H1 (cell line): ENCODE measurements around the gene C9orf43. TPM values are rescaled to one million over a fixed set of nuclear protein-coding genes. Genes with fewer than 3 reads are reported as not detected.

ENCODE experiments used
- CTCF ChIA-PET: fragments of 300-600 bp; sonication (Branson Sonifier 250); formaldehyde crosslinking; loops from one replicate; lab custom pipeline; 2021; ENCODE audit not compliant: partially characterized antibody; lab: Charles Lee
- POLR2A ChIA-PET: fragments of 300-600 bp; sonication (Branson Sonifier 250); formaldehyde crosslinking; loops from one replicate; lab custom pipeline; 2021; ENCODE audit warnings: inconsistent platforms; ENCODE audit not compliant: partially characterized antibody; lab: Charles Lee
- DNase-seq, 2 experiments: peaks; one replicate each; pipeline versions ENCODE4 v3.0.0 to v3.0.0-alpha.2; 2010 to 2022; ENCODE audit warnings: low spot score in 2 of 2, low read depth in 1 of 2, mixed read lengths in 1 of 2
- FAIRE-seq: peaks from 2 replicates; lab custom pipeline; 2011; peaks lifted over from hg19 to GRCh38; lab: Jason Lieb, UNC
- H2AFZ ChIP-seq: 2 replicates; pipeline ENCODE4 v1.8.1; 2012; ENCODE audit warnings: low read length, inconsistent platforms
- H2AK5ac ChIP-seq: 2 replicates; pipeline ENCODE4 v1.6.1; 2013; ENCODE audit warnings: low read depth, low read length
- H2BK120ac ChIP-seq: replicated peaks from 2 replicates; pipeline ENCODE3; 2013; ENCODE audit warnings: low read depth, low read length, inconsistent platforms
- H2BK12ac ChIP-seq: 2 replicates; pipeline ENCODE4 v1.6.1; 2013; ENCODE audit warnings: low read depth, low read length
- H2BK15ac ChIP-seq: 2 replicates; pipeline ENCODE4 v1.6.1; 2013; ENCODE audit warnings: low read length
- H2BK20ac ChIP-seq: 2 replicates; pipeline ENCODE4 v1.6.1; 2013; ENCODE audit warnings: low read length
- H2BK5ac ChIP-seq: 2 replicates; pipeline ENCODE4 v1.6.1; 2013; ENCODE audit warnings: low read depth, low read length
- H3K14ac ChIP-seq: 2 replicates; pipeline ENCODE4 v1.6.1; 2013; ENCODE audit warnings: inconsistent platforms; ENCODE audit not compliant: insufficient read length
- H3K18ac ChIP-seq: 2 replicates; pipeline ENCODE4 v1.6.1; 2013; ENCODE audit warnings: low read length; ENCODE audit errors: extremely low read depth
- H3K23ac ChIP-seq: 2 replicates; pipeline ENCODE4 v1.6.1; 2013; ENCODE audit warnings: inconsistent platforms; ENCODE audit not compliant: insufficient read length
- H3K23me2 ChIP-seq: 2 replicates; pipeline ENCODE4 v1.6.1; 2013; ENCODE audit warnings: low read depth, low read length
- H3K27ac ChIP-seq: 2 replicates; pipeline ENCODE4 v1.6.1; 2011; ENCODE audit warnings: low read depth, low read length, inconsistent platforms
- H3K27me3 ChIP-seq, 4 experiments: replicated peaks in 1 of 4; 1 replicate in 1 of 4; 2 replicates in 3 of 4; pipeline versions ENCODE4 v1.6.1 to v1.8.1; 2011 to 2013; ENCODE audit warnings: low read length in 3 of 4, mild to moderate bottlenecking in 3 of 4, inconsistent platforms in 2 of 4, mixed read lengths in 2 of 4, moderate library complexity in 1 of 4; ENCODE audit not compliant: control insufficient read depth in 3 of 4, insufficient read depth in 3 of 4; ENCODE audit errors: extremely low read depth in 1 of 4
- H3K36me3 ChIP-seq, 4 experiments: 2 replicates each; pipeline versions ENCODE4 v1.6.1 to v1.8.1; 2011 to 2013; ENCODE audit warnings: mild to moderate bottlenecking in 4 of 4, low read length in 3 of 4, moderate library complexity in 2 of 4, control low read depth in 1 of 4, inconsistent platforms in 1 of 4; ENCODE audit not compliant: insufficient read depth in 4 of 4, control insufficient read depth in 2 of 4
- H3K4ac ChIP-seq: replicated peaks from 2 replicates; pipeline ENCODE3; 2013; ENCODE audit warnings: low read length, low read depth, mixed read lengths, inconsistent platforms; ENCODE audit not compliant: insufficient read length
- H3K4me1 ChIP-seq, 4 experiments: replicated peaks in 1 of 4; 1 replicate in 1 of 4; 2 replicates in 3 of 4; pipeline versions ENCODE4 v1.6.1 to v1.8.1; 2011 to 2013; ENCODE audit warnings: low read length in 3 of 4, inconsistent platforms in 2 of 4, mixed read lengths in 1 of 4; ENCODE audit not compliant: insufficient read depth in 4 of 4, control insufficient read depth in 3 of 4
- H3K4me2 ChIP-seq, 2 experiments: 2 replicates each; pipeline versions ENCODE4 v1.6.1 to v1.8.1; 2011 to 2013; ENCODE audit warnings: low read depth in 2 of 2, low read length in 2 of 2, control low read depth in 1 of 2, inconsistent platforms in 1 of 2, mild to moderate bottlenecking in 1 of 2; ENCODE audit not compliant: insufficient read depth in 1 of 2
- H3K4me3 ChIP-seq, 4 experiments: fragments of 200-600, 300-600 bp in 1 of 4; sonication (generic), shearing (Covaris generic), sonication (Bioruptor Twin) in 1 of 4; 2 replicates each; pipeline versions ENCODE4 v1.5.1 to v1.8.1; 2011 to 2016; ENCODE audit warnings: low read length in 4 of 4, low read depth in 3 of 4, control low read depth in 2 of 4, inconsistent platforms in 2 of 4, mild to moderate bottlenecking in 2 of 4, mixed read lengths in 1 of 4, moderate library complexity in 1 of 4; ENCODE audit not compliant: insufficient read depth in 2 of 4; ENCODE audit errors: extremely low read depth in 1 of 4
- H3K56ac ChIP-seq: replicated peaks from 2 replicates; pipeline ENCODE3; 2013; ENCODE audit warnings: low read depth, mild to moderate bottlenecking, mixed read lengths, low read length, inconsistent platforms; ENCODE audit not compliant: insufficient read length
- H3K79me1 ChIP-seq: 2 replicates; pipeline ENCODE4 v1.6.1; 2013; ENCODE audit warnings: low read depth, low read length, control low read depth
- H3K79me2 ChIP-seq, 2 experiments: 2 replicates each; pipeline versions ENCODE4 v1.6.1 to v1.8.1; 2012 to 2013; ENCODE audit warnings: low read length in 2 of 2, mild to moderate bottlenecking in 2 of 2, inconsistent platforms in 1 of 2; ENCODE audit not compliant: insufficient read depth in 2 of 2, control insufficient read depth in 1 of 2
- H3K9ac ChIP-seq, 4 experiments: replicated peaks in 1 of 4; 1 replicate in 1 of 4; 2 replicates in 3 of 4; pipeline versions ENCODE4 v1.6.1 to v1.8.1; 2011 to 2013; ENCODE audit warnings: low read depth in 3 of 4, low read length in 3 of 4, control low read depth in 2 of 4, mild to moderate bottlenecking in 2 of 4, moderate library complexity in 2 of 4, inconsistent platforms in 1 of 4; ENCODE audit errors: extremely low read depth in 1 of 4
- H3K9me3 ChIP-seq, 2 experiments: 2 replicates each; pipeline versions ENCODE4 v1.6.1 to v1.8.1; 2012 to 2013; ENCODE audit warnings: mild to moderate bottlenecking in 2 of 2, moderate library complexity in 2 of 2, control low read depth in 1 of 2, inconsistent platforms in 1 of 2, low read depth in 1 of 2, low read length in 1 of 2, mixed read lengths in 1 of 2; ENCODE audit not compliant: insufficient read depth in 2 of 2
- H4K20me1 ChIP-seq, 2 experiments: replicated peaks in 1 of 2; 2 replicates each; pipeline versions ENCODE3 to v1.8.1; 2011 to 2013; ENCODE audit warnings: inconsistent platforms in 2 of 2, low read length in 2 of 2, mild to moderate bottlenecking in 1 of 2; ENCODE audit not compliant: insufficient read depth in 2 of 2, control insufficient read depth in 1 of 2
- H4K5ac ChIP-seq: 2 replicates; pipeline ENCODE4 v1.6.1; 2013; ENCODE audit warnings: low read length, low read depth, mixed read lengths, inconsistent platforms; ENCODE audit not compliant: insufficient read length
- H4K8ac ChIP-seq: 2 replicates; pipeline ENCODE4 v1.8.0; 2013; ENCODE audit warnings: mild to moderate bottlenecking, moderate library complexity, low read length, inconsistent platforms; ENCODE audit not compliant: insufficient read depth; ENCODE audit errors: extremely low read depth
- H4K91ac ChIP-seq: replicated peaks from 2 replicates; pipeline ENCODE3; 2013; ENCODE audit warnings: low read length, mixed read lengths, inconsistent platforms; ENCODE audit not compliant: insufficient read length
- BRCA1 ChIP-seq: IDR thresholded peaks from 2 replicates; pipeline ENCODE4 v1.6.1; 2012; ENCODE audit warnings: low read depth, low read length, improper control_type of control experiment
- CEBPB ChIP-seq: IDR thresholded peaks from 2 replicates; pipeline ENCODE4 v1.6.1; 2012; ENCODE audit warnings: low read depth, low read length
- CHD2 ChIP-seq: IDR thresholded peaks from 2 replicates; pipeline ENCODE4 v1.6.1; 2012; ENCODE audit warnings: low read length, improper control_type of control experiment
- HDAC6 ChIP-seq: IDR thresholded peaks from one replicate; pipeline ENCODE4 v1.7.1; 2012; ENCODE audit warnings: low read depth, mild to moderate bottlenecking, inconsistent platforms, low read length, moderate library complexity
- RAD21 ChIP-seq, 2 experiments: IDR thresholded peaks in 1 of 2; conservative IDR thresholded peaks in 1 of 2; 2 replicates each; pipeline ENCODE4 v1.6.1; 2011; ENCODE audit warnings: low read depth in 2 of 2, low read length in 2 of 2, improper control_type of control experiment in 1 of 2, inconsistent platforms in 1 of 2, mild to moderate bottlenecking in 1 of 2, moderate library complexity in 1 of 2
- RXRA ChIP-seq: IDR thresholded peaks from 2 replicates; pipeline ENCODE4 v1.6.1; 2011; ENCODE audit warnings: low read depth, mild to moderate bottlenecking, low read length, moderate library complexity; ENCODE audit not compliant: insufficient read depth
- SUZ12 ChIP-seq: fragments of 200-600 bp; sonication (generic); IDR thresholded peaks from 2 replicates; pipeline ENCODE4 v1.6.1; 2012; ENCODE audit warnings: mild to moderate bottlenecking, inconsistent platforms, low read length, moderate library complexity, mixed read lengths
- WGBS, 2 experiments: shearing (Covaris generic) in 1 of 2; methylation state at CpG; one replicate each; pipeline versions ENCODE4 v1.1.6 to v1.1.7; 2013 to 2015; ENCODE audit warnings: low lambda C conversion rate in 2 of 2, mixed read lengths in 2 of 2, inconsistent platforms in 1 of 2, low coverage in 1 of 2, missing lambda C conversion rate in 1 of 2; ENCODE audit not compliant: insufficient replicate concordance in 2 of 2, insufficient coverage in 1 of 2, insufficient read length in 1 of 2; ENCODE audit errors: extremely low coverage in 1 of 2, missing lambda C conversion rate in 1 of 2; 5-methylcytosine and 5-hydroxymethylcytosine counted together
- long read RNA-seq, 2 experiments: library from RNA in 1 of 2; library from capped mRNA in 1 of 2; stranded (forward); transcript quantifications; one replicate each; pipeline ENCODE4 v2.0.0, GENCODE V29; 2021; ENCODE audit warnings: inconsistent platforms in 1 of 2
- polyA minus RNA-seq, 3 experiments: library from RNA; depleted of rRNA, polyadenylated mRNA; stranded (reverse); fragments of >200 nt; gene quantifications; 1 replicate in 2 of 3; 2 replicates in 1 of 3; pipeline ENCODE4 v1.2.3, GENCODE V29; 2011
- polyA plus RNA-seq, 7 experiments: library from polyadenylated mRNA; depleted of rRNA in 3 of 7; stranded (reverse) in 5 of 7; unstranded in 2 of 7; fragments of >200 nt in 5 of 7; fragments of 200-250 nt in 2 of 7; gene quantifications; 1 replicate in 5 of 7; 2 replicates in 1 of 7; 4 replicates in 1 of 7; pipeline versions ENCODE4 v1.2.1 to v1.2.3, GENCODE V29; 2011 to 2013; ENCODE audit warnings: missing spikeins in 2 of 7, mixed read lengths in 2 of 7
- total RNA-seq: library from RNA; stranded (reverse); fragmentation: NEBNext Ultra II Directional; extraction: Animal tissue kit (Norgen Biotek cat#: 25700); gene quantifications from 2 replicates; pipeline ENCODE4 v1.2.1, GENCODE V29; 2021

C9orf43 gene, protein sequence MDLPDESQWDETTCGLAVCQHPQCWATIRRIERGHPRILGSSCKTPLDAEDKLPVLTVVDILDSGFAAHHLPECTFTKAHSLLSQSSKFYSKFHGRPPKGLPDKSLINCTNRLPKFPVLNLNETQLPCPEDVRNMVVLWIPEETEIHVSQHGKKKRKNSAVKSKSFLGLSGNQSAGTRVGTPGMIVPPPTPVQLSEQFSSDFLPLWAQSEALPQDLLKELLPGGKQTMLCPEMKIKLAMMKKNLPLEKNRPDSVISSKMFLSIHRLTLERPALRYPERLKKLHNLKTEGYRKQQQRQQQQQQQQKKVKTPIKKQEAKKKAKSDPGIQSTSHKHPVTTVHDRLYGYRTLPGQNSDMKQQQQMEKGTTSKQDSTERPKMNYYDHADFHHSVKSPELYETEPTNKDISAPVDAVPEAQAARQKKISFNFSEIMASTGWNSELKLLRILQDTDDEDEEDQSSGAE
- total RNA-seq (0.36 and 0.52 TPM in 2 replicates), polyA plus RNA-seq (2011; rRNA removed) (0.35 and 0.44 TPM in 2 replicates), polyA minus RNA-seq (2011; rRNA and poly(A)+ RNA removed) (0.32 and 0.82 TPM in 2 replicates)
- polyA plus RNA-seq (2011; cell fraction: cytosol; rRNA removed) = 0.78 TPM
- 0.78 TPM for polyA plus RNA-seq (2011; cell fraction: nucleus; rRNA removed)
- polyA plus RNA-seq (2012, experiment 1 of 2) = 0.32 to 0.84 TPM (median 0.48 TPM) in 3 of 4 replicates, not detected in the other
- not detected for polyA plus RNA-seq (2012, experiment 2 of 2)
- polyA plus RNA-seq (2013, experiment 1 of 2) = 0.43 TPM
- 0.37 TPM for polyA plus RNA-seq (2013, experiment 2 of 2)
- 1.8 TPM for polyA minus RNA-seq (2011; cell fraction: cytosol; rRNA and poly(A)+ RNA removed)
- polyA minus RNA-seq (2011; cell fraction: nucleus; rRNA and poly(A)+ RNA removed) = 2.0 TPM
- long read RNA-seq, experiment 1 = 0 reads
- long read RNA-seq, experiment 2 = 0 reads

DNA sequence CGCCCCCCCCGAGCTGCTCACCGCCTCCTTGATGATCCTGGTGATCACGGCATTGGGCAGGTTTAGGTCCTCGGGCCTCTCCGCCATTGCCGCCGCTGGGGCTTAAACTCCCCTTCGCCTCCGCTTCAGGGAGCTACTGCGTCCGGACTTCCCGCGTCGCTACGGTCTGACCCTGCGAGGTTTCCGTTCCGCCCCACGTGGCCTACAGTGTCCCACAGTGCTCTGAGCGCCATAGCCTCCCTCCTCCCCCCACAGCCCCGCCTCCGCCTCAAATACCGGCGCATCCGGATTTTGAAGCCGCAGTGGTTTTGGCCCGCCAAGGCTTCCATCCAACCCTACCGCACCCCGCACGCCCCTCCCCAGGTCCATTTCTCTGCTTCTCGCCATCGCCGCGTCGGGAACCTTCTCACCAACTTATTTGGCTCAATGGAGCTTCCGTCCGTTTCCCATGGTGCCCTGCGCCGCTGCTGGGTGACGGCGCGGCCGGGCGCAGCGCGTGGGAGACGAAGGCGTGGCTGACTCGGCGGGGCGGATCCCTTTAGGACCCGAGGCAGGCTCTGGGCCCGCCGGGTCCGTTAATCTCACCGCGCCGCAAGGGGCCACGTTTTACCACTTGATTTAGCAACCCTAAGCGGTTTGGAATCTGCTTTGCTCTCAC, at the start of gene C9orf43, which contains the start of gene POLE3:
Gene C9orf43 (plus strand): TSS at position 541 of the 658 bp plus-strand sequence. CDS start 2,747 bp downstream, outside the sequence.
Gene POLE3 (minus strand): TSS at position 469 of the 658 bp plus-strand sequence. CDS start 382 bp downstream, at position 87.
- Histone ChIP-seq H2BK5ac (peak within 1 kb of the TSS; percentile 99), H2AFZ (peak within 1 kb of the TSS; percentile 59)
- CTCF ChIA-PET = interaction anchor here (0.7 to 2.6 kb wide), 12 partner anchors 9 to 247 kb away, joined by 3 to 7 read pairs (median 4); partner anchors contain the start of gene ALAD
- peak; percentile 83 for TF ChIP-seq CHD2
- peak in 1 of 2 experiments; percentile 9; a peak in 1 of 4 replicates for TF ChIP-seq RAD21 (IDR thresholded peaks at IDR 0.05 in 1 of 2, conservative IDR thresholded peaks at IDR 0.05 in 1 of 2; ENCODE audit: low read depth in 2 of 2, low read length in 2 of 2)
- peak; percentile 29; the same call in 1 of the 2 replicates for TF ChIP-seq BRCA1
- TF ChIP-seq SUZ12 = no peak
- TF ChIP-seq RXRA = no peak
- peak; percentile 67 for TF ChIP-seq CEBPB
- no peak for TF ChIP-seq HDAC6

More for the DNA sequence above, at the start of gene C9orf43, which contains the start of gene POLE3:
- Histone ChIP-seq H2BK20ac (no peak within 1 kb of the TSS), H3K79me2 (peaks cover 0 to 22% of the 10 kb centered on the region in 2 experiments; a peak in 3 of 4 replicates), H3K23ac (no peak within 1 kb of the TSS), H3K4me1 (peaks cover 0 to 10% (median 4%) of the 10 kb centered on the region in 4 experiments; a peak in 1 of 7 replicates), H4K8ac (peak within 1 kb of the TSS; percentile 99; the same call in 1 of the 2 replicates), H3K36me3 (peaks cover 14 to 20% (median 16%) of the 10 kb centered on the region in 4 experiments), H3K4me2 (peak within 1 kb of the TSS; percentile 92 to 98), H2AK5ac (0 out of 2 replicates have a peak within 1 kb of the TSS, but pooled peaks have one; percentile 32), H2BK120ac (peak within 1 kb of the TSS; percentile 87), H2BK15ac (peak within 1 kb of the TSS; percentile 8; the same call in 1 of the 2 replicates), H3K79me1 (peaks cover 6% of the 10 kb centered on the region), H4K5ac (peak within 1 kb of the TSS; percentile 99), H3K23me2 (peaks cover 8% of the 10 kb centered on the region), H4K91ac (peak within 1 kb of the TSS; percentile 98), H3K9ac (peak within 1 kb of the TSS; percentile 97 to 98 (median 98)), H3K14ac (peak within 1 kb of the TSS; percentile 13), H3K4me3 (peak within 1 kb of the TSS; percentile 59 to 100 (median 96)), H3K27me3 (no peaks in the 10 kb centered on the region), H3K18ac (peak within 1 kb of the TSS; percentile 97), H3K9me3 (no peaks in the 10 kb centered on the region), H3K4ac (peak within 1 kb of the TSS; percentile 98), H4K20me1 (no peaks in the 10 kb centered on the region), H2BK12ac (peak within 1 kb of the TSS; percentile 96; the same call in 1 of the 2 replicates), H3K27ac (peak within 1 kb of the TSS; percentile 97), H3K56ac (peak within 1 kb of the TSS; percentile 93)
- DNase-seq (peak; percentile 78 to 94), FAIRE-seq (no peak)
- WGBS, 2 experiments = 1% methylated on average over 36 of the region's 61 CpGs; no CpG with 5 or more reads in 1 of the 2 experiments
- POLR2A ChIA-PET = interaction anchor here (0.6 to 3.4 kb wide), 44 partner anchors 10 to 987 kb away, joined by 3 to 43 read pairs (median 4); partner anchors contain the start of genes ALAD, CDC26, FKBP15 and HDHD3
